ENCODE results near the gene CMBL.

Gene CMBL

GRCh38 chr5:10338686-10339057 lies 31.0 kb upstream of the CMBL start:
- H3K4me3 ChIP-seq (replicated peaks; ENCODE audit: low read depth, low read length) = no peak overlapping the region
- no peak for DNase-seq (ENCODE audit: low read depth)
- TF ChIP-seq, protein P1, sequence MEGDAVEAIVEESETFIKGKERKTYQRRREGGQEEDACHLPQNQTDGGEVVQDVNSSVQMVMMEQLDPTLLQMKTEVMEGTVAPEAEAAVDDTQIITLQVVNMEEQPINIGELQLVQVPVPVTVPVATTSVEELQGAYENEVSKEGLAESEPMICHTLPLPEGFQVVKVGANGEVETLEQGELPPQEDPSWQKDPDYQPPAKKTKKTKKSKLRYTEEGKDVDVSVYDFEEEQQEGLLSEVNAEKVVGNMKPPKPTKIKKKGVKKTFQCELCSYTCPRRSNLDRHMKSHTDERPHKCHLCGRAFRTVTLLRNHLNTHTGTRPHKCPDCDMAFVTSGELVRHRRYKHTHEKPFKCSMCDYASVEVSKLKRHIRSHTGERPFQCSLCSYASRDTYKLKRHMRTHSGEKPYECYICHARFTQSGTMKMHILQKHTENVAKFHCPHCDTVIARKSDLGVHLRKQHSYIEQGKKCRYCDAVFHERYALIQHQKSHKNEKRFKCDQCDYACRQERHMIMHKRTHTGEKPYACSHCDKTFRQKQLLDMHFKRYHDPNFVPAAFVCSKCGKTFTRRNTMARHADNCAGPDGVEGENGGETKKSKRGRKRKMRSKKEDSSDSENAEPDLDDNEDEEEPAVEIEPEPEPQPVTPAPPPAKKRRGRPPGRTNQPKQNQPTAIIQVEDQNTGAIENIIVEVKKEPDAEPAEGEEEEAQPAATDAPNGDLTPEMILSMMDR (IDR thresholded peaks at IDR 0.05; ENCODE audit: low read length, missing control alignments) = no peak

DNA sequence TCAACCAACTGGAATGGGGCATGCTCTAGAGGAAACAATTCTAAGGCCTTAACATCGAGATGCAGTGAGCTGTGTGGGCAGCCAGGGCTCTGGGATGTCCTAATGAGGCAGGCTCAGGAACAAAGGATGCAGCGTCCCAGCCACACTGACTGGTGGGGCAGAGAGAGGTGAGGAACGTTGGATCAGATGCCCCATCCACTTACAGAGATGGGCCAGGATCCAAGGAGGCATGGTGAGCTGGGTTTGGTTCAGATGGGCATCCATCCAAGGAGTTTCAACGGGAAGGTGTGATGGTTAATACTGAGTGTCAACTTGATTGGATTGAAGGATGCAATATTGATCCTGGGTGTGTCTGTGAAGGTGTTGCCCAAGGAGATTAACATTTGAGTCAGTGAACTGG lies 30.3 kb upstream of the CMBL start:
- DNase-seq (ENCODE audit: low read depth) = no peak
- no peak overlapping the region for H3K4me3 ChIP-seq (replicated peaks; ENCODE audit: low read depth, low read length)
- TF ChIP-seq, protein P1 (IDR thresholded peaks at IDR 0.05; ENCODE audit: low read length, missing control alignments) = no peak

- no peak for DNase-seq (ENCODE audit: low read depth)
- no peak overlapping the region for H3K4me3 ChIP-seq (replicated peaks; ENCODE audit: low read depth, low read length)
- TF ChIP-seq, protein P1 (IDR thresholded peaks at IDR 0.05; ENCODE audit: low read length, missing control alignments) = no peak
Measured at GRCh38 chr5:10337107-10337506, 29.4 kb upstream of the CMBL start.

DNA sequence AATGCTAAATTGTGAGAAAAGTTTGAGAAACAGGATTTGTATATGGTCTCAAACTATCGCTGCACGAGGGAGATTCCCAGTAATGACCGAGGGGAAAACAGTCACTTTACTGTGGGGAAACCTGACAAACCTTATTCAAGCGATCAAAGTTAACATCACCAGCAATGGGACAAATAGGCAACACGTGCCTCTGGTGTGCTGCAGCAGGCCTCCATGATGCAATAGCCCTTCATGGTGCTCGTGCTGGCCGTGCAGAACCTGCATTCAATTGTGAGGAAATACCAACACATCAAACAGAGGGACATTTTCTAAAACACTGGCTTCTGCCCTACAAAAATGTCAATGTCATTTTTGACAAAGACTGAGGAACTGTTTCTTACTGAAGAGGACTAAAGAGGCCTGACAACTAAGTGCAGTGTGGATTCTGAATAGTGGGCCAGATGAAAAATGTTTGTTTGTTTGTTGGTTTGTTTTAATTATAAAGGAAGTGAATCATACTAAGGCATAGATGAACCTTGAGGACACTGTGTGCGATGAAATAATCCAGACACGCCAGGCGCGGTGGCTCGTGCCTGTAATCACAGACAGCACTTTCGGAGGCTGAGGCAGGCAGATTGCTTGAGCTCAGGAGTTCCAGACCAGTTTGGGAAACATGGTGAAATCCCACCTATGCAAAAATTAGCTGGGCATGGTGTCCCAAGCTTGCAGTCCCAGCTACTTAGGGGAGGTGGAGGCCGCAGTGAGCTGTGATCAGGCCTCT lies 28.2 kb upstream of the CMBL start:
- no peak for DNase-seq (ENCODE audit: low read depth)
- H3K4me3 ChIP-seq (replicated peaks; ENCODE audit: low read depth, low read length) = no peak overlapping the region
- TF ChIP-seq, protein P1 (IDR thresholded peaks at IDR 0.05; ENCODE audit: low read length, missing control alignments) = no peak

DNA sequence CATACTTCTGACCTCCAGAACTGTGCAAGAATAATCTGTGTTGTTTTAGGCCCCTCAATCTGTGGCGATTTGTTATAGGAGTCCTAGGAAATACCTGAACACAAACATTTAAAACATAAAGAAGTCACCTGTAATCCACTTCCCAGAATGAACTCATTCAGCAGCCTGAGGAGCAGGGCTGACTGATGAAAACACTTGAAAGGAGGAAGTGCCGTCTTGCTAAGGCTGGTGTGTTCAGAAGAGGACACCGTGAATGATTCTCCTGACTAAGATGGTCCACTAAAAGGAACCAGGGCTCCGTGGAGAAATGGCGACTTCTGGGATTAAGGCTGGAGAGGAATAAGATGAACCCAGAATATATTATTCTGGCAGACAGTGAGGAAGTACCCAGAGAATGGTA lies 27.1 kb upstream of the CMBL start:
- TF ChIP-seq, protein P1 (IDR thresholded peaks at IDR 0.05; ENCODE audit: low read length, missing control alignments) = no peak
- no peak for DNase-seq (ENCODE audit: low read depth)
- H3K4me3 ChIP-seq (replicated peaks; ENCODE audit: low read depth, low read length) = no peak overlapping the region

DNA sequence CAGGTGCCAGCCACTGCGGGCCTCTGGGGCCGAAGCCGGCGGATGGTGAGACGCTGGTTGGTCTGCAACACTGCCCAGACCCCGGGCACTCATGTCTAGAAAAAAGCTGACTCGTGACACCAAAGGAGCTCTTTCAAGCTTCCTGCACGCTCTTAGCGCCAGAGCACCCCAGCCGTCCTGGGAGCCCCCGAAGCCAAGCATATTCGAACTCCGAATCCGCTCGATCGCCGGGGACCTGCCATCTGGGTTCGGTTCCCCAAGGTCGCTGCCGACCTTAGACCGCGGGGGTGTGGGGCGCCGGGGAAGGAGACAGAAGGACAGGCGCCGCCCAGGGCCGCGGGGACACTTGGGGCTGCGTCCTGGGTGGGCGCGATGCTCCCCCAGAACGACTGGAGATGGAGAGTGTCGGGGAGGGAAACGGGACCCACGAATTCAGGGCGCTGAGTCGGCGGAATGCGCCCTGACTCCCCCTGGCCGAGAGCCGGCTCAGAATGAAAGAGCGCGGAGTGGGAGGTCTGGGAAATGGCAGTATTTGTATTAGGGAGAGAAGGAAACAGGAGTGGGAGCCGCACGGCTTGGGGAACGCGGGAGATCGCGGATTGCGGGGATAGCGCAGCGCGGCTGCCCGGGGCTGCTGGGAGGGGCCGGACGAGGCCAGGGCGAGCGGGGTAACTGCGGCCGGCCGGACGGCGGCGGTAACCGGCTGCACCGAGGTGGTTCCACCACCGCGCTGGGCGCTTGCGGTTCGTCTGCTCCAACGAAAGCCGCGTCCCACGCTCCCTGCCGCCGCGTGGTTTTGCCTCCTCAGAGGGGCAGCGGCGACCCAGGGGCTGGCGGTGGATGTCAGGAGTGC lies 25.7 kb upstream of the CMBL start:
- peak; percentile 39 for DNase-seq (ENCODE audit: low read depth)
- TF ChIP-seq, protein P1 (IDR thresholded peaks at IDR 0.05; ENCODE audit: low read length, missing control alignments) = no peak
- H3K4me3 ChIP-seq (replicated peaks; ENCODE audit: low read depth, low read length) = peak overlapping the region; percentile 65
